ENCODE results near the gene TLE5.
"Not testable (repeated sequence)": the region's sequence is repeated elsewhere in the genome, so short reads cannot be mapped to it uniquely, and the experiment has no call there.

Gene TLE5

DNA sequence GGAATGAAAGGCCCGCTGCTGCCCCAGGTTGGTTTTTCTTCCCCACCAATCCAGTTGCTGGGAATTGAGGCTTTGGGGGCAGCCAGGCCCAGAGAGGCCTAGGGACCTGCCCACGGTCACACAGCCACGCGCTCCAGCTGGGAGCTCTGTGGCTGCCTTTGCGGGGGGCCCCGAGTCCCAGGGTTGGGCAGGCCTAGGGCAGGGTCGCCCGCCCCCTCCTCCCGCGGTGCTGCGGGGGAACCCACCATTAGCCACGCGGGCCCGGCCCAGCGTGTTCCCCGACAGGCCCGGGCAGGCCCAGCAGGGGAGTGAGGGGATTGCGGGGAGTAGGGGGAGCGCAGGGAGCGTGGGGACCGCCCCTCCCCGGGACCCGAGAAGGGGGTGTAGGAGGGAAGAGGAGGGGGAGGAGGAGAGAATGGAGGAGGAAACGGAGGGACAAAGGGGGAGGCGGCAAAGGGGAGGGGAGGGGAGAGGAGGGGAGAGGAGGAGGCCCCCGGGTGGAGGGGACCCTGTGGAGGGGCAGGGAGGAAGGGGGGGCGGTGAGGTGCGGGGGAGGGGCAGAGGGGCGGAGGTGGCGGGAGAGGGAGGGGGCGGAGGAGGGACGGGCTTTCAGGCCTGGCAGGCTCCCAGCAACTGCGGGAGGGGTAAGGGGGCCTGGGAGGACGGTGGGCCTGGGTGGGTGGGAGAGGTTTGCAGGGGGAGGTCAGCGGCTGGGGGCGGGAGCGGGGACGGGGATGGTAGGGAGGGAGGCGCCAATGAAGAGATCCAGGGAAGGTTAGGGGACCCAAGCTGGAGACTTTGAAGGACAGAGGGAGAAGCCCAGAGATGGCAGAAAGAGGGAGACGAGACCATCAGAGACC lies 20.3 kb downstream of the TLE5 start:
- no peak for DNase-seq

DNA sequence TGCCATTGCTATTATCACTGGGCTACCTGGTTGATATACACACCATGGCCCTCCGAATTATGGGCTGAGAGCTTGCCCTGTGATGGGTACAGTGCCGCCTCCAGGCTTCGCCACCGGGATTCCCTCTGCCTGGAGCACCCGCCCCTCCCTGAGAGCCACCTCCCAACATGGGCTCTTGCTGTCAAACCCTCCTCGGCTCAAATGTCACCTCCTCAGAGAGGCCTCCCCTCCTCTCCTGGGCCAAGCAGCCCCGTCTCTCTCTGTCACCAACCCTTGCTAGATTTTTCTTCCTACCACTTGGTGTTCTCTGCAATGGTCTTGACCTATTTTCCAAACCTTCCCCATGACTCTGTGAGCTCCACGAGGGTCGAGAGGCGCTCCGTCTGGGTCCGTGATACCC lies 21.0 kb downstream of the TLE5 start:
- no peak for DNase-seq

DNA sequence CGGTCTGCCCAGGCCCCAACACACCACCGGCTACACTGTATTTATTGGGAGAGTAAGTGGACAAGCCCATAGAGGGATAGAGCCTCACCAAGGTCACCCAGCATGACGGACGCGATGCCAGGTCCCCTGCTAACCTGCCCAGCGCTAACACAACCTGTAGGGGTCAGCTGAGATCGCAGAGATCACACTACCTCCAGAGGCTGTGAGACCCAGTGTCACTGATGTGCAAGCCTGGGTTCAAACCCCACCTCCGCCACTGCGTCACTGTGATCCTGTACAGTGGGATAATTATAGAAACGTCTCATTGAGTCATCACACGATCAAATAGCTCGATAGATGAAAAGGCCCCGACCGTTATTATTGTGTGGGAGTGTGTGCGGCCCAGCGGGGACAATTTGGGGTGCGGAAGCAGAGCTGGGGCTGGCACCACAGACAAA lies 22.6 kb downstream of the TLE5 start:
- DNase-seq = no peak

DNA sequence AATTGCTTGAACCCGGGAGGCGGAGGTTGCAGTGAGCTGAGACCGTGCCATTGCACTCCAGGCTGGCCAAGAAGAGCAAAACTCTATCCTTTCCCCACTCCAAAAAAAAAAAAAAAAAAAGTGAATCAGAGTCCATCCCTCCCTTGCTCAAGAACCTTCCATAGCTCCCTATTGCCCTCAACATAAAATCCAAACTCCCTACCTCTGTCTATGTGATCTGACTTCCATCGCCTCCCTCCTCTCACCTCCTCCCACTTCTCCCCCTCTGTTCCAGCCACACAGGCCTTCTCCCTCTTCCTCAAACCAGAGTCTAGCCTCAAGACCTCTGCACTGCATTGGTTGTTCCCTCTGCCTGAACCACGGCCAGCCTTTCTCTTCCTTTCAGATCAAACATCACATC lies 23.2 kb downstream of the TLE5 start:
- DNase-seq = no peak

DNA sequence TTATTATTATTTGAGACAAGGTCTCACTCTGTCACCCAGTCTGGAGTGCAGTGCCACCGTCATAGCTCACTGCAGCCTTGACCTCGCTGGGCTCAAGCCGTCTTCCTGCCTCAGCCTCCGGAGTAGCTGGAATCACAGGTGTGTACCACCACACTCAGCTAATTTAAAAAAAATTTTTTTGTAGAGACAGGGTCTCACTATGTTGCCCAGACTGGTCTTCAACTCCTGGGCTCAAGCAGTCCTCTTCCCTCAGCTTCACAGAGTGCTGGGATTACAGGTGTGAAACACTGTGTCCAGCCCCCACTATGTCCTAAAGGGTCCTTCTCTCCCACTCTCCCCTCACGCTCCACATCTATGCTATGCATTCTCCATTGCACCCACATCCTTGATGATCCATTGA lies 24.1 kb downstream of the TLE5 start:
- DNase-seq = no peak

DNA sequence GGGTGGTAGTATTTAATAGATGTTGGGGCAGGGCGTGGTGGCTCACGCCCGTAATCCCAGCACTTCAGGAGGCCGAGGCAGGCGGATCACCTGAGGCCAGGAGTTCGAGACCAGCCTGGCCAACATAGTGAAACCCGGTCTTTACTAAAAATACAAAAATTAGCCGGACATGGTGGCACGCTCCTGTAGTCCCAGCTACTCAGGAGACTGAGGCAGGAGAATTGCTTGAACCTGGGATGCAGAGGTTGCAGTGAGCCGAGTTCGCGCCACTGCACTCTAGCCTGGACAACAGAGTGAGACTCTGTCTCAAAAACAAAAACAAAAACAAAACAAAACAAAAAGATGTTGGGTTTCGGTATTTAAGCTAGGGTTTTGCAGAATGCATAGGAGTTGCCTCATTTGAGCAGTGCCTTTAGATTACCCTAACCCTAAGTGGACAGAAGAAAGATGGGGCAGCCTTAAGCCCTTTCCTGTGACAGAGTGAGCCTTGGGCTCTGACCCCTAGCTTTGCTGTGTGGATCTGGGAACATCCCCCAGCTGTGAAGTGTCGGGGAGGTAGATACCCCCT lies 25.2 kb downstream of the TLE5 start:
- DNase-seq = not testable (repeated sequence)

DNA sequence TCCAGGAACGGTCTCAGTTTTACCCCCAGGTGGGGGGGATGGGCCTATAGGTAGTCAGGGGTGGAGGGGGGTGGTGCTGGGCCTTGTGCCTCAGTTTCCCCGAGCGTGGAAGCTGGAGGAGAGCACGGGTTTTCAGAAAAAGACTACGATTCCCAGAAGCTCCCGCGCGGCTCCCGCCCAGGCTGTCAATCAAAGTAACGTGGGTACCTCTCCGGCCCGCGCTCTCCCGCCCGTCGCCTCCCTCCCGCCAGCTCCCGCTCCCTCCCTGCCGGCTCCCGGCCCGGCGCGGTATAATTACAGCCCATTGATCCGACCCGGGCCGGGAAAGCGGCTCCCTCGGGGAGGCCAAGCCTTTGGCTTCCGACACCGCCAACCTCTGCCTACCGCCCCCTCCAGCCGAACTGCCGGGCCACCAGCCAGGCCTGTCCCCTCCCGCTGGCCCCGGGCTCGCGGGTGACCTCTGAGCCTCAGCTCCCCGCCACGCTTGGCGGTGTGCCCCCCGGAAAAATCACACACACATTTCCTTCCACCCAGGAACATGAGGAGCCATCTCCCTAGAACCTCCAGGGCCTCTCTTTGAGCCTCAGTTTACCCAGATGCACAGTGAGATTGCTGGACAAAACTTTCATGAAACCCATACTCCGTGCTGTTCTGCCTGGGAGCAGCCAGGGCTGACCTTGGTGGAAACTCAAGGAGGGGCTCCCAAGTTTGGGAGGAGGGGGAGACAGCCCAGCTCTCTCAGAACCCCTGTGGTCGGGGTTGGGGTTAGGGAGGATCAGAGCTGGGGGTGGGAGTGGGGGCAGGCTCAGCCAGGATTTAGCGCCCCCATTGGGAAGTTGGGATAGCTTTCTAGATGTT lies 25.9 kb downstream of the TLE5 start:
- DNase-seq = peak; percentile 95

DNA sequence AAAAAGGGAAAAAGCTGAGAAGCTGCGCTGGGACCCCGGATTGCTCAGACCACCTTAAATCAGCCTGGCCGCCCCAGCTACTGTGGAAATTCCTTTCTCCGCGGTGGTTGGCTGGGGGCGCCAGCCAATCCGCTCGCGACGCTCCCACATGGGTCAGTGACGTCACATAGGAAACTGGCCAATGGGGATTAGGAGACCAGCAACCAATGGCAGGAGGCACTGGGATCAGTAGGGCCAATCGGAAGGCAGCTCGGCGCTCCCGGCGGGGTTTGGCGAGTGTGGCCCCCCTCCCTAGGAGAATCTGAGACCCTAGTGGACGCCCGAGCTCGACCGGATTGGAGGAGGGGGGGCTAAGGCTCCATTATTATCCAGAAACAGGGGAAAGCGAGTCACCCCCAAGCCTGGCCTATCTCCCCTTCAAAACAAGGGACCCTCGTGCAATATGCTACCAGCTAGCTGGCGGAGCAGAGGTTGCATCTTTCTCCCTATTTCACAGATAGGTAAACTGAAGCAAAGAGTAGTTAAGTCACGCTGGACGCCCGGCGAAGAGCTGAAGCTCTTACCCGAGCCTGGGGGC lies 26.7 kb downstream of the TLE5 start:
- DNase-seq = peak; percentile 99

DNA sequence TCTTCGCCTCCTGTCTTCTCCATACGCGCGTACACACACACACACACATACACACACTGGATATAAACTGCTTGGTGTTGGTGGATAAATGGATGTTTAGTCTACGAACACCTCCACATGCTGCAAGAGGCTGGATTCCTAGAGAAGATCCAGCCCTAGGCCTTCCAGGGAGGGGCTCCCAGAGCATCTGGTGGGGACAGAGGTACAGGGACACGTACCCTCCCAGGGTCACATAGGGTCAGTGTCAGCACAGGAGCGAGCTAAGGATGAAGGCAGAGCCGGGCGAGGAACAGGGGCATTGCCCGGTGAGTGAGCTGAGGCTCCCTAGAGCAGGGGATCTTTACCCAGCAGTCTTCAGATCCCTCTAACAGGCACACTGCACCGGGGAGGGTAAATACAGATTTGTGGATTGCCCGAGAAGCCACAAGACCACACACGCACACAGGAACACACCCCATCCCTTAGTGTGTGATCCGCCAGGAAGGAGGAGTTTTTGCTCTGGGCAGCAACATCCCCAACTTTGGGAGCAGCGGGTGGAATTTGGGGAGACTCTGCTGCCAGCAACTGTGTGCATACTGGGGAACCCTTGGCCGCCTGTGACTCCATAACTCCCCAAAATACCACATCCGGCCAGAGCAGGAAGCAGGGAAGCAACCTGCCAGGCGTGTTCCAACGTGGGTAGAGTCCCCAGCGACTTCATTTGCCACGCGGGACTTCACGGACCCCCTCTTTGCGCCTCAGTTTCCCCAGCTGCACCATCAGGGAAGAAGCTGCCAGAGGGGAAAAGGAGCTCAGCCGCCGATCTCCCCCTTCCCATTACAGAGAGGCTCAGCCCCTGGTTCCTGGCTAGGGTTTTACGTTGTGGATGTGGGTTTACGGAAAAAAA lies 27.4 kb downstream of the TLE5 start:
- peak; percentile 67 for DNase-seq

DNA sequence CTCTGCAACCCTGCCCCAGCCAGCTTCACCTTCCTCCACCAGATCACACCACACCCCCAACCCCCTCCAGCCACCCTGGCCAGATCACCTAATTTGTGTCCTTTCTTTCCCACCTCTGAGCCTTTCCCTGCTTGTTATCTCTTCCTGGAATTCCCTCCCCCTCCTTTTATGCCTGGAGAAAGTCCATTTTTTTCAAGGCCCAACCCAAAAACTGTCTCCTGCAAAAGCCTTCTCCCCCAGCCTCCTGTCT lies 28.0 kb downstream of the TLE5 start:
- no peak for DNase-seq

DNA sequence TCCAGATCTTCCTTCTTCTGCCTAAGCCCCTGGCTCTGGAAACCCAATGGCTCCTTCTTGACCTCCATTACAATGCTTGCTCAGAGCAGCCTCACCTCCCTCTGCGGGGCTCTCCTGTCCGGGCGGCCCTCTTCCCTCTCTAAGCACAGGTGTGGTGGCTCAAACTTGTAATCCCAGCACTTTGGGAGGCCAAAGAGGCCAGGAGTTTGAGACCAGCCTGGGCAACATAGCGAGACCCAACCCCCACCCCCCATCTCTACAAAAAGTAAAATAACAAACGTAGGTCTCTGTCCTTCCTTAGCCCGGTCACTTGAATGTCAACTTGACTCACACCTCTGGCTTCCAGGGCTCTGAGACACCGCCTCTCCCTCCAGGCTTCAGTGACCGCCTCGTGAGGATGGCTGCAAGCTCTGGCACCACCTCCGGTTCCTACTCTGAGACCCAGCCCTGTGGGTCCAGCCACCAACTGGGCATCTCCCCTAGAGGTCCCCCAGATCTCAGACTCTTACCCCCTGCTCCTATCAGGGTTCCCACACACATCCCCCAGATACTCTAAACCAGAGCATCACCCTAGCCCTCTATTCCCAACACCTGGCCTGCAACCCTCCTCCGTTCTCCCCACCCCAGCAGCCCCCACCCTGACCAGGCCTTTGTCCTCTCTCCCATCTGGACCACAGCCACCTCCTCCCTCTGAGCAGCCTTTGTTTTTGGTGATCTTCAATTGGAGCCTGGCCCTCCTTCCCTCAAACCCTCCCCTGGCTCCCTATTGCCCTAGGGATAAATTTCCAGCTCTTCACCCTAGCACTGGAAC lies 28.5 kb downstream of the TLE5 start:
- no peak for DNase-seq

DNA sequence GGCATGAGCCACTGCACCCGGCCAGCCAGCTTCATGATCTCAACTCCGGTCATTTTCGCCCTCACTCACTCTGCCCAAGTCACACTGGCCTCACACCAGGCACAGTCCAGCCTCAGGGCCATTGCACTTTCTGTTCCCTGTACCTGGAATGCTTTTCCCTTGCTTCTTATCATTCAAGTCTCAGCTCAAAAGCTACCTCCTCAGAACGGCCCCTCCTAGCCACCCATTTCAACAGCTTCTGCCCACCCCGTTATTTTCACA lies 30.8 kb downstream of the TLE5 start:
- no peak for DNase-seq

DNA sequence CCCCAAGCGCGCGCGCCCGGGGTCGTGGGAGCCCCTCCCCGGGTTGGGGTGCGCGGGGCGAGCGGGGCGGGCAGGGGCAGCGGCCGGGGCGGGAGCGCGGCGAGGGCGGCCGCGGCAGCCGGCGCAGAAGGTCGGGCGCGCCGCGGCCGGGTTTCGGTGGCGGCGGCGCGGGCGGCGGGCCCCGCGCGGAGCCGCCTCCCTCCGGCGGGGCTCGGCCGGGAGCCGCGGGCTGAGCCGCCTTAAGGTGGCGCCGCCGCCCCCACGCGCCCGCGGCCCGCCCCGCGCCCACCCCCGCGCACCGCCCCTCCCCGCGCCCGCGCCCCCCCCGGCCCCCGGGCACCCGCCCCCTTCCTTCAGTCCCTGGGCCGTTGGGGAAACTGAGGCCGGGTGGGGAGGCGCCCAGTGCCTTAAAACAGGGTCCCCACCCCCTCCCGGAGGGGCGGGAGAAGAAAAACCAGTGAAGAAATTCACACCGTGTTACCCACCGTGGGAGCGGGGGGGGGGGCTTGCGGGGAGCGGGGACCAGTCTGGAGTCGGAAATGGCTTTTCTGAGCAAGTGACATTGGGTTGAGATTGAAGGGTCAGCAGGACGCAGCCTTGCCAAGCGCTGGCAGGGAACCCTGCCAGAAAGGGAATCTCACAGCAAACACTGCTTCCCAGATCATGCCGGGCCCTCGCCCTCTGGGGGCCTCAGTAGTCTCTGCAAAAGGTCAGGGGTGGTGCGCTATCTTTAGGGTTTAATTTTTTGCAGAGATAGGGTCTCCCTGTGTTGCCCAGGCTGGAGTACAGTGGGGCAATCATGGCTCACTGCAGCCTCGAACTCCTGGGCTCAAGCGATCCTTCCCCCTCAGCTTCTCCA lies 33.0 kb downstream of the TLE5 start, which contains the start of gene TLE2:
TSS of gene TLE2 (minus strand) at position 216 of the 859 bp plus-strand sequence. CDS start 376 bp downstream, outside the sequence.
- no peak for DNase-seq

DNA sequence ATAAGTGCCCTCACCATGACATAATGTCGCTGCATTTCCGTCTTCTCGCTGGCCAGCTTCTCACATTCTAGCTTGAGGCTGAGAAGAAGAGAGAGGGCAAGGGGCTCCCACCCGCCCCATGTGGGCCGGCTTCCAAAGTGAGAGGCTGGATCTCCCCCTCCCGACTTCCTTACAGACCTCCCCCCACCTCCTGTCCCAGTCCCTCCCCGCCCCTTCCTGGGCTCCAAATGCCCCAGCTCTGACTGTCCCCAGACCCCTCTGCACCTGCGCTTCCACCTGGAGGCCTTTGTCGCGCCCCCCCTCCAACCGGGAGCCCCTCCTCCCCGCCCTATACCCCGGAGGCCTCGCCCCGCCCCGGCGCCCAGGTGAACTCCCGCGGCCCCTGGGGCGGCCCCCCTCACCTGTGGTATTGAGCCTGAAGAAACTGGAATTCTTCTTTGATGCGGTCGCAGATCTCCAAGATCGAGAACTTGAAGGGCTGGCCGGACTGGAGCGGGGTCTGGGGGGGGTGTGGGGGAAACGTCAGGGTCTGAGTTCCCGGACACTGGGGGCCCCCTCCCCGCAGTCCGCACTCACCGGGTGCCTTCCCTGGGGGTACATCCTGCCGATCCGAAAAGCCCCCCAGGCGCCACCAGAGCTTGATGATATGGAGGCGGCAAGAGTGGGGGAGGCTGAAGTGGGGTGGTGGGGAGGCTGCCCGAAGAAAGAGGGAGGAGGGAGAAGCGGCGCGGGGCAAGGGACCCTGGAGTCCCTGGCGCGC lies 33.8 kb downstream of the TLE5 start:
- no peak for DNase-seq

DNA sequence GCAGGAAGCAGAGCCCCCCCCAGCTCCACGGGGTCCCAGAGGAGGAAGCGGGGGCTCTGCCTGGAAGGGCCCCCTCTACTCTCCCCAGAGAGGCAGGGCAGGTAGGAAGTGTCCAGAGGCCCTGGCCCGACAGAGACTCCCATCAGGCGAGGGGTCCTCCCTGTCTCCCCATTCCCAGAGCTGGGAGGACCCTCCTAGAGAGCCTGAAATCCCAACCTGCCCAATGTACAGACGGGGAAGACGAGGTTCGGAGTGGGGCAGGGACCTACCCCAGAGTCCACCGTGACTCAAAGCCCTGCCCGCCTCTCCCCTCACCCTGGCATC lies 34.4 kb downstream of the TLE5 start:
- no peak for DNase-seq

DNA sequence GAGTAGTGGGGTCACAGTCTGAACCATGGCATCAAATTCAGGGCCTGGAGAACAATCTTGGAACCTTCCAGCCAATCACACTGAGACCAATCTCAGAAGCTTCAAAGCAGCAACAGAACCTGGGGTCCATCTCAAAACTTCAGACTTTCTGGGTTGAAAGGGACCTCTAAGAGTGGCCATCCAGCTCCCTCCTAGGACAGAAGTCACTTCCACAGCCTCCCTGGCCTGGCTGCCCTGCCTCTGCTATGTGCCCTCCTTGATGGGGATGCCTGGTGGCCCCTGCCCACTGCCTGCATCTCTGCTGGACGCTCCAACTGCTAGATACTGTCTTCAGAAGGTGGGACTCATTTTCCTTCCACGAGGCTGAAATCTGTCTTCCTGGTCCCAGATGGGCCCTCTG lies 35.0 kb downstream of the TLE5 start:
- DNase-seq = no peak

DNA sequence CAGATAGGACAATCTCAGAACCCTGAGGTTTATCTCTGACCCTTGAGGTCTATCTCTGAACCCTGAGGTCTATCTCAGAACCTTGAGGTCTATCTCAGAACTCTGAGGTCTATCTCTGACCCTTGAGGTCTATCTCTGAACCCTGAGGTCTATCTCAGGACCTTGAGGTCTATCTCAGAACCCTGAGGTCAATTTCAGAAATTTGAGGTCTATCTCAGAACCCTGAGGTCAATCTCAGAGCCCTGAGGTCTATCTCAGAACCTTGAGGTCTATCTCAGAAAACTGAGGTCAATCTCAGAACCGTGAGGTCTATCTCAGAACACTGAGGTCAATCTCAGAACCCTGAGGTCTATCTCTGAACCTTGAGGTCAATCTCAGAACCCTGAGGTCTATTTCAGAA lies 35.5 kb downstream of the TLE5 start:
- DNase-seq = no peak

DNA sequence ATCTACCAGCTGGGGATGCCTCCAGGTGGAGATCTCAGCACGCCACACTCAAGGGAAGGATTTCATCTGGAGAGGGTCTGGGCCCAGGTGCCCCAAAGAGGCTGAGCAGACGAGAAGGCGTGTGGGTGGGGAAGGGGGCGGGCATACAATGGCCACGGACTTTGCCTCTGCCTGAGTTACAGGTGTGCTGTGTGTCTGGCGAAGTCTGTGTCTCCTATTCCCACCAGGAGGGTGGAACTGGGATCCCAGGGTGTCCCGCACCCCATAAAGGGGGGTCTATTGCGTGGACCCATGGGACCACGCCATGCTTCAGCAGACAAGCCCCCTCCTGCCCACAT lies 36.8 kb downstream of the TLE5 start:
- DNase-seq = no peak

DNA sequence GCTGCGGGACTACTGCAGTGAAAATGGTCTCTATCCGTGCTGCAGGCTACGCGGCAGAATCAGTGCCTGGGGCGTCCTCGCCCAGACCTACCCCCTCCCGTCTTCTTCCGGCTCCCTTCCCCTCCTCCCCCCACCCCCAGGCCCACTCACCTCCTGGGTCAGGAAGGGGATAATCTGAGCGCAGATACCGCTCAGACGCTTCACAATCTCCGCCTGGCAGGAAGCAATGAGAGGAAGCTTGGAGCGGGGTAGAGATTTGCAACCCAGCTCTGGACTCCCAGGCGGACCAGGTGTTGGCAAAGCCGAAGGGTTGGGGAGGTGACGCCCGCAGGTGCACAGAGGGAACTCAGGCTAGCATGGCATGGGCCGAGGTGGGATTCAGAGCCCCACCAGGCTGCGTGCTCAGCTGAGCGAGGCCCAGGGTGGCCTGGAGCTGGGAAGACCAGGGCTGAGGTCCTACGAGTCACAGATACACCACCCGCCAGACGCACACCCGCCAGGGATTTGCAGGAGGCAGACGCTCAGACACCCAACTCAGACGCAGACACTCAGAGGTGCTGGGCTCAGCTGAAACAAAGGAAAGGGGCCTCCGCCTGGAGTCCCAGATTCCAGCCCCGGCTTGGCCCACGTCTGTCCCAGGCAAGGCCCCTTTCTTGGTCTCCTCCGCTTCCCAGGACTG lies 37.3 kb downstream of the TLE5 start:
- DNase-seq = peak; percentile 46

DNA sequence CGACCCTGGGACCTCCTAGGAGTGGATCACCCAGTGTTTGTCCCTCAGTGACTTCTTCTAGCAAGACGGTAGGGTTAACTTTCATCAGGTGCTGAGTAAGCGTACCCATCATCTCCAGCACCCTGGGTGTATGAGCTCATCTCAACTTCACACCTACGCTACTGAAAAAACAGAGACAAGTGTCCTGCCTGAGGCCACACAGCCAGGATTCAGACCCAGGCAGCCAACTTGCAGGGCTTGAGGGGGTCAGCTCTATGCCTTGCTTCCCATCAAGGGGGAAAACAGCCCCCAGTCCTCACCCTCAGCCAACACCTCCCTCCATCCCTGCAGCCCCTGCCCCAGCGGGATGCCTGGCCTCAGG lies 37.8 kb downstream of the TLE5 start:
- no peak for DNase-seq

All from NCI-H82 (cell line).